Esophagus squamous epithelium (tissue), 4 donors: Measurements from ENCODE around the gene KLF7.

Experiments
- POLR2A ChIP-seq, 4 donors: fragments of 450-650 bp; IDR thresholded peaks; one replicate each; pipeline ENCODE4 v1.6.1; 2017; ENCODE audit warnings: antibody characterized with exemption in 4 of 4, mild to moderate bottlenecking in 4 of 4, moderate library complexity in 3 of 4
- TF ChIP-seq, protein P1 (sequence below), 6 experiments: fragments of 450-650 bp in 4 of 6; fragments of 200-600 bp in 2 of 6; sonication (generic) in 2 of 6; IDR thresholded peaks; one replicate each; pipeline ENCODE4 v1.5.1; 2016 to 2019; ENCODE audit warnings: antibody characterized with exemption in 6 of 6, mild to moderate bottlenecking in 4 of 6, moderate library complexity in 4 of 6

DNA sequence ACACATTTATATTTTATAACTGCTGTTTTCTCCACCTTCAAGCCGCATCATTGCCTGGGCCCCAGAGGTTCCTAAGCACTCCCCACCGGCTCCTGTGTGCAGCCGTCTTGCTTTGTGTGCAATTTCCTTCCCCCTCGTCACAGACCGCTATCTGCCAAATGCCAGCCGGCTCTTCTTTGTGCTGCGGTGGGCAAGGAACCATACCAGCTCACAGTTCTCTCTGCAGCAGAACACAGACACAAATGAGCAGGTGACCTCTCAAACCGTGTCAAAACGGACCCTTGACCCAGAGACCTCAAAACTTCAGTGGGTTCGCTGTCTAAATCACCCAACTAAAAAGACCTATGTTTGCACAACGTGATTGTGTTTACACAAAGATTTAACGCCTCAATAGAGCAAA lies 58.2 kb downstream of the KLF7 start:
- TF ChIP-seq, protein P1, sequence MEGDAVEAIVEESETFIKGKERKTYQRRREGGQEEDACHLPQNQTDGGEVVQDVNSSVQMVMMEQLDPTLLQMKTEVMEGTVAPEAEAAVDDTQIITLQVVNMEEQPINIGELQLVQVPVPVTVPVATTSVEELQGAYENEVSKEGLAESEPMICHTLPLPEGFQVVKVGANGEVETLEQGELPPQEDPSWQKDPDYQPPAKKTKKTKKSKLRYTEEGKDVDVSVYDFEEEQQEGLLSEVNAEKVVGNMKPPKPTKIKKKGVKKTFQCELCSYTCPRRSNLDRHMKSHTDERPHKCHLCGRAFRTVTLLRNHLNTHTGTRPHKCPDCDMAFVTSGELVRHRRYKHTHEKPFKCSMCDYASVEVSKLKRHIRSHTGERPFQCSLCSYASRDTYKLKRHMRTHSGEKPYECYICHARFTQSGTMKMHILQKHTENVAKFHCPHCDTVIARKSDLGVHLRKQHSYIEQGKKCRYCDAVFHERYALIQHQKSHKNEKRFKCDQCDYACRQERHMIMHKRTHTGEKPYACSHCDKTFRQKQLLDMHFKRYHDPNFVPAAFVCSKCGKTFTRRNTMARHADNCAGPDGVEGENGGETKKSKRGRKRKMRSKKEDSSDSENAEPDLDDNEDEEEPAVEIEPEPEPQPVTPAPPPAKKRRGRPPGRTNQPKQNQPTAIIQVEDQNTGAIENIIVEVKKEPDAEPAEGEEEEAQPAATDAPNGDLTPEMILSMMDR (IDR thresholded peaks at IDR 0.05), result no peak
- TF ChIP-seq POLR2A (IDR thresholded peaks at IDR 0.05), result no peak
